Dedifferentiated amniotic fluid mesenchymal stem cell (primary cell): ENCODE measurements around the gene ADAMTS16.

ENCODE experiments used
- DNase-seq: peaks from one replicate; pipeline ENCODE4 v3.0.0-alpha.2; 2016; ENCODE audit errors: extremely low spot score

The ADAMTS16 gene

GRCh38 chr5:5235685-5236084 is 95.6 kb downstream of the ADAMTS16 start:
- no peak for DNase-seq

GRCh38 chr5:5239191-5239590 is 99.1 kb downstream of the ADAMTS16 start:
- no peak for DNase-seq

GRCh38 chr5:5240234-5240633 is 100.1 kb downstream of the ADAMTS16 start:
- no peak for DNase-seq

GRCh38 chr5:5242056-5242455 is 101.9 kb downstream of the ADAMTS16 start:
- no peak for DNase-seq

GRCh38 chr5:5246736-5247135 is 106.6 kb downstream of the ADAMTS16 start:
- no peak for DNase-seq

GRCh38 chr5:5250758-5251157 is 110.6 kb downstream of the ADAMTS16 start:
- no peak for DNase-seq

GRCh38 chr5:5252106-5252505 is 112.0 kb downstream of the ADAMTS16 start:
- DNase-seq, result no peak

GRCh38 chr5:5257353-5257752 is 117.2 kb downstream of the ADAMTS16 start:
- DNase-seq, result no peak

GRCh38 chr5:5258564-5258963 is 118.4 kb downstream of the ADAMTS16 start:
- no peak for DNase-seq

- no peak for DNase-seq
These were observed 124.6 kb downstream of the ADAMTS16 start for GRCh38 chr5:5264727-5265126.

GRCh38 chr5:5266297-5266696 is 126.2 kb downstream of the ADAMTS16 start:
- DNase-seq, result no peak

GRCh38 chr5:5270161-5270560 is 130.0 kb downstream of the ADAMTS16 start:
- DNase-seq, result no peak

GRCh38 chr5:5270958-5271785 is 131.0 kb downstream of the ADAMTS16 start:
- no peak for DNase-seq

GRCh38 chr5:5271786-5272321 is 131.7 kb downstream of the ADAMTS16 start:
- no peak for DNase-seq

GRCh38 chr5:5273398-5273797 is 133.3 kb downstream of the ADAMTS16 start:
- no peak for DNase-seq

GRCh38 chr5:5273976-5274375 is 133.8 kb downstream of the ADAMTS16 start:
- DNase-seq, result no peak

- no peak for DNase-seq
These were observed 135.1 kb downstream of the ADAMTS16 start for GRCh38 chr5:5275211-5275610.

- no peak for DNase-seq
These were observed 136.3 kb downstream of the ADAMTS16 start for GRCh38 chr5:5276430-5276829.

GRCh38 chr5:5276951-5277517 is 136.9 kb downstream of the ADAMTS16 start:
- DNase-seq, result no peak

- DNase-seq, result no peak
These were observed 138.2 kb downstream of the ADAMTS16 start for GRCh38 chr5:5278201-5278814.

- DNase-seq, result no peak
These were observed 138.8 kb downstream of the ADAMTS16 start for GRCh38 chr5:5278815-5279381.

GRCh38 chr5:5285906-5286305 is 145.8 kb downstream of the ADAMTS16 start:
- DNase-seq, result no peak
